Astrocyte of the cerebellum (primary cell): Measurements from ENCODE around the gene GJC2.

Experiments used
- DNase-seq: peaks from one replicate; pipeline ENCODE4 v3.0.0-alpha.2; 2011; ENCODE audit warnings: low read depth
- H3K4me3 ChIP-seq: 2 replicates; pipeline ENCODE4 v1.5.1; 2011; ENCODE audit warnings: mild to moderate bottlenecking, low read depth, low read length, moderate library complexity
- in situ Hi-C: cut with HindIII; loops from 2 replicates; pipeline ENCODE4 v1.10.0; 2017; ENCODE audit warnings: low sequenced_read_pairs
- TF ChIP-seq, protein P1 (sequence below): IDR thresholded peaks from 2 replicates; pipeline ENCODE4 v1.5.1; 2012; ENCODE audit warnings: low read length, low read depth, moderate library complexity, mild to moderate bottlenecking; ENCODE audit errors: missing control alignments

The GJC2 gene

DNA sequence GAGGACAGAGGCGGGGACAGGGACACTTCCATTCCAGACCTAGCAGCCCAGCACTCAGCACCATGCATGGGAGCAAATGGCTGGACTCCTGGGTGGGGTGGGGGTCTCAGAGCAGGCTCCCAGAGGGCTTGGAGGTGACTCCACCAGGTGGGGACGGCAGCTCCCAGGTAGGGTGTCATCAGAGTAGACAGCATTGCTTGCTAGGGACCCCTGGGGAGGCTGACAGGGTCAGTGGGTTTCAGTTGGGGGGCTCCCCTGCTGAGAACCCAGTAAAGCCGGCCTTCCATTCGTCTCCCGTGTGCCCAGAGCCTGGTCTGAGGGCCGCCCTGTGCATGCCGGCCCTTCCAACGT is 4.8 kb upstream of the GJC2 start:
- TF ChIP-seq, protein P1, sequence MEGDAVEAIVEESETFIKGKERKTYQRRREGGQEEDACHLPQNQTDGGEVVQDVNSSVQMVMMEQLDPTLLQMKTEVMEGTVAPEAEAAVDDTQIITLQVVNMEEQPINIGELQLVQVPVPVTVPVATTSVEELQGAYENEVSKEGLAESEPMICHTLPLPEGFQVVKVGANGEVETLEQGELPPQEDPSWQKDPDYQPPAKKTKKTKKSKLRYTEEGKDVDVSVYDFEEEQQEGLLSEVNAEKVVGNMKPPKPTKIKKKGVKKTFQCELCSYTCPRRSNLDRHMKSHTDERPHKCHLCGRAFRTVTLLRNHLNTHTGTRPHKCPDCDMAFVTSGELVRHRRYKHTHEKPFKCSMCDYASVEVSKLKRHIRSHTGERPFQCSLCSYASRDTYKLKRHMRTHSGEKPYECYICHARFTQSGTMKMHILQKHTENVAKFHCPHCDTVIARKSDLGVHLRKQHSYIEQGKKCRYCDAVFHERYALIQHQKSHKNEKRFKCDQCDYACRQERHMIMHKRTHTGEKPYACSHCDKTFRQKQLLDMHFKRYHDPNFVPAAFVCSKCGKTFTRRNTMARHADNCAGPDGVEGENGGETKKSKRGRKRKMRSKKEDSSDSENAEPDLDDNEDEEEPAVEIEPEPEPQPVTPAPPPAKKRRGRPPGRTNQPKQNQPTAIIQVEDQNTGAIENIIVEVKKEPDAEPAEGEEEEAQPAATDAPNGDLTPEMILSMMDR = no peak
- no peak for DNase-seq
- H3K4me3 ChIP-seq = no peak overlapping the region
- in situ Hi-C loops = no loop called here

DNA sequence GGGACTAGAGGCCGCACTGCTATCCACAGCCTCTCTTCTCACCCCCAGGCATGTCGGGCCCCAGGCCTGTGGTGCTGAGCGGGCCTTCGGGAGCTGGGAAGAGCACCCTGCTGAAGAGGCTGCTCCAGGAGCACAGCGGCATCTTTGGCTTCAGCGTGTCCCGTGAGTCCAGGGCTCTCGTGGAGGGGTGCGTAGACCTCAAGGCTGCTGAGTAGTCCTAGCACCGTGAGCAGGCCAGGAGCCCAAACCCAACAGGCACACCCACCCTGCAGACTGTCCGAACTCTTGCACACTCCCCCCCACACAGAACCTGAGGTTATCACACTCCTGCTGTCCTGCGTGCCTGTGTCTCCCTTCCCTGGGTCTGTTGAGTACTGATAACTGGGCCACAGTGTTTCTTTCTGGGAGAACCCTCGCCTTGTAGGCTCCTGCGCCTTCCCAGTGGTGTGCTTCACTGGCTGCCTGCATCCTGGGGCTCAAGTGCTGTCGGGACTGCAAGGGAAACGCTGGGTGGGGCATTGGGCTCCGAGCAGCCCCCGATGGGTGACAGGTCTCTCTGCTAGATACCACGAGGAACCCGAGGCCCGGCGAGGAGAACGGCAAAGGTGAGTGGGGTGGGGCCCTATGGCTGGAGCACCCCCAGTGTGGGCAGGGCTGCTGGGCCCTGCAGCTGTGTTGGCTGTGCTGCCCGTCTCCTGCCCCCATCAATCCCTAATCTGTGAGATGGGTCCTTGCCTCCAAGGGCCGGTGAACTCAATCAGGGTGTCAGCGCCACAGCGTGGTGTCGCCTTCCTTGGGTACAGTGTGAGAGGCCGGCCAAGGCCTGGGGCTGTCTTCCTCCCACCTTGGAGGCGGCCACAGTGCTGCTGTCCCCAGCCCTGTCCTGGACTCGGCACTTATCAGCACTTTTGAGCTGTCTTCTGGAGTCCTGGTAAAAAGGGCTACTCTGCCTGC is 4.0 kb upstream of the GJC2 start:
- TF ChIP-seq, protein P1 = no peak
- in situ Hi-C loops = no loop called here
- DNase-seq = no peak
- no peak overlapping the region for H3K4me3 ChIP-seq

DNA sequence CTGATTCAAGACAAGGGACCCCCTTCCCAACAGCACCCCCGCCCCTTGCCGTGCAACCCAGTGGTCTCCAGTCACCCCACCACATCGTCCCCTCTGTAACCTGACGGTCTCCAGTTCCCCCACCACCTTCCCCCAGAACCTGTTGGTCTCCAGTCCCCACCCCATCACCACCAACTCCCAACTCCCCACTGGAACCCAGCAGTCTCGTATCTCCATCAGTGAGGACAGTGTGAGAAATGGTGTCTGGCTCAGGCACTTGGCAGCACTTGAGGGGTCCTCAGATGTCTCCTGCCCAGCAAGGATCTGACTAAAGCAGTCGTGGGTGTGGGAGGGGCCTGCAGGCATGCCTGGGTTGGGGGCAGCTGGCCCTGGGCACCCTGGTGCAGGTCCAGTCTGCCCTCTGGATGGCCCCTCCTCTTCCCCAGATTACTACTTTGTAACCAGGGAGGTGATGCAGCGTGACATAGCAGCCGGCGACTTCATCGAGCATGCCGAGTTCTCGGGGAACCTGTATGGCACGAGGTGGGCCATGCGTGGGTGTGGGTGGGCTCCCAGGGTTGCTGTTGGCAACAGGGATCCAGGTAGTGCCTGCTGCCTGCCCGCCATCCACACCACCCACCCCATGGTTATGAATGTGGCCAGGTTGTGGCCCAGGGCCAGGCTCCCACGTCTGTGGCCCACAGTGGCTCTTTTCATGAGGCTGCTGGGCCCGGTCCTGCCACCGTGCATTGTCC is 3.1 kb upstream of the GJC2 start:
- no peak overlapping the region for H3K4me3 ChIP-seq
- TF ChIP-seq, protein P1 = no peak
- no peak for DNase-seq
- in situ Hi-C loops = no loop called here

DNA sequence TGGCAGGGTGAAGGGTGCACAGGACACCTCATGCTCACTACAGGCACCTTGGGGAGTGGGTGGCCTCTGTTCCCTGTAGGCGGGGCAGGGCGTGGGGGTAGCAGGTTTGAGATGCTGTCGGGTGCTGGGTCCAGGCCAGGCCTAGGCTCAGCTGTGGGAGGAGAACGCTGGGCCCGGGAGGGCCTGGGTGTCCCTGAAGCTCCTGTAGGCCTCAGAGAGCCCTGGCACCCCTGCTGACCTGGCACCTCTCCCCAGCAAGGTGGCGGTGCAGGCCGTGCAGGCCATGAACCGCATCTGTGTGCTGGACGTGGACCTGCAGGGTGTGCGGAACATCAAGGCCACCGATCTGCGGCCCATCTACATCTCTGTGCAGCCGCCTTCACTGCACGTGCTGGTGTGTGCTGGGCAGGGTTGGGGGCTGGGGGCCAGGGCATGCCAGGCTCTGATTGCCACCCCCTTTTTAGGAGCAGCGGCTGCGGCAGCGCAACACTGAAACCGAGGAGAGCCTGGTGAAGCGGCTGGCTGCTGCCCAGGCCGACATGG is 2.5 kb upstream of the GJC2 start:
- TF ChIP-seq, protein P1 = no peak
- DNase-seq = no peak
- in situ Hi-C loops = no loop called here
- H3K4me3 ChIP-seq = no peak overlapping the region

DNA sequence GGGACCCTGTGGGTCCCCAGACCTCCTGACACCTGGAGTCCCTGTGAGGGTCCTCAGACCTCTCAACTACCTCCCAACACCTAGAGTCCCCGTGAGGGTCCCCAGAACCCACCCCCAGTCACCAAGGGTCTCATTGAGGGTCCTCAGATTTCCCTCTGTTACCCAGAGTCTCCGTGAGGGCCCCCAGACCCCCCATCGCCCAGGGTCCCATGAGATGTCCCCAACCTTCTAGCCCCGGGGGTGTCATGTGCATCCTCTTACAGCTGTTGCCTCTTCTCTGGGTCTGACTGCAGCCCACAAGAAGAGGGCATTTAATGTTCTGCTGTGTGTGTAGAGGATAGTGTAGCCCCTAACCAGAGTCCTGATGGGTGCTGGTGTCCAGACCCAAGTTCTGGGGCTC is 2.0 kb upstream of the GJC2 start:
- no peak for DNase-seq
- H3K4me3 ChIP-seq = no peak overlapping the region
- TF ChIP-seq, protein P1 = no peak
- in situ Hi-C loops = no loop called here

DNA sequence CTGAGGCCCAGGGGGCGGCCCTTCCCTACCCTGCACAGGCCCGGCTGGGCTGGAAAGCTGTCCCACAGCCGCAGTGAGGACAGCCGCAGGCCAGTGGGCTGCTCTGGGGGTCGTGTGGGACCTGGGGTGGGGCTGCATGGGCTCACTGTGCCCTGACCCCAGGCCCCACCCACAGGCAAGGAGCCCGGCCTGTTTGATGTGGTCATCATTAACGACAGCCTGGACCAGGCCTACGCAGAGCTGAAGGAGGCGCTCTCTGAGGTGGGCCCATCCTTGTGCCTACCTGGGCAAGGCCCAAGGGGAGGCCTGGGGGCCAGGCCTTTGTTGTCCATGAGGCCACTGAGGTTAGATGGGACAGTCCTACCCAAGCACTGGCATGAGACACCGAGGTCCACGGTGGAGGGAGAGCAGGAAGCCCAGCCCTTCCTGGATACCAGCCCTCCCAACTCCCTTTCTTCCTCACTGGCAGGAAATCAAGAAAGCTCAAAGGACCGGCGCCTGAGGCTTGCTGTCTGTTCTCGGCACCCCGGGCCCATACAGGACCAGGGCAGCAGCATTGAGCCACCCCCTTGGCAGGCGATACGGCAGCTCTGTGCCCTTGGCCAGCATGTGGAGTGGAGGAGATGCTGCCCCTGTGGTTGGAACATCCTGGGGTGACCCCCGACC is 1.4 kb upstream of the GJC2 start:
- in situ Hi-C loops = no loop called here
- TF ChIP-seq, protein P1 = no peak
- DNase-seq = no peak
- no peak overlapping the region for H3K4me3 ChIP-seq
